GM12878 (cell line): Measurements from ENCODE around the gene OTULIN. TPM values are rescaled to one million over a fixed set of nuclear protein-coding genes. Genes with fewer than 3 reads are reported as not detected.

Source experiments
- ASH2L ChIP-seq: fragments of 300-600, 200-600 bp; sonication (generic); IDR thresholded peaks from 2 replicates; pipeline ENCODE4 v1.6.1; 2017; ENCODE audit warnings: low read depth, mild to moderate bottlenecking, borderline replicate concordance
- FOS ChIP-seq: IDR thresholded peaks from 3 replicates; pipeline ENCODE4 v1.6.1; 2011; ENCODE audit warnings: borderline replicate concordance; ENCODE audit not compliant: insufficient read length; ENCODE audit errors: extremely low read depth
- GABPA ChIP-seq: IDR thresholded peaks from 2 replicates; pipeline ENCODE4 v1.6.1; 2014; ENCODE audit warnings: antibody characterized with exemption, low read depth, mild to moderate bottlenecking, inconsistent platforms
- HDAC2 ChIP-seq: fragments of 200-600 bp; sonication (generic); IDR thresholded peaks from 2 replicates; pipeline ENCODE4 v1.6.1; 2017
- IKZF2 ChIP-seq, 2 experiments: fragments of 450-650 bp; IDR thresholded peaks; 2 replicates each; pipeline ENCODE4 v1.6.1; 2017; ENCODE audit warnings: mild to moderate bottlenecking in 2 of 2, moderate library complexity in 2 of 2
- KDM1A ChIP-seq: fragments of 200-600 bp; sonication (generic); IDR thresholded peaks from 2 replicates; pipeline ENCODE4 v1.6.1; 2016; ENCODE audit warnings: borderline replicate concordance
- NFYA ChIP-seq: IDR thresholded peaks from 2 replicates; pipeline ENCODE4 v1.6.1; 2011; ENCODE audit warnings: low read depth, mild to moderate bottlenecking, low read length, improper control_type of control experiment, borderline replicate concordance
- RB1 ChIP-seq: fragments of 450-650 bp; formaldehyde crosslinking; IDR thresholded peaks from 2 replicates; pipeline ENCODE4 v1.6.1; 2017; ENCODE audit warnings: mild to moderate bottlenecking, borderline replicate concordance
- RBBP5 ChIP-seq: fragments of 200-600 bp; sonication (generic); conservative IDR thresholded peaks from 2 replicates; pipeline ENCODE4 v1.6.1; 2016
- ZZZ3 ChIP-seq: IDR thresholded peaks from 2 replicates; pipeline ENCODE4 v1.6.1; 2011; ENCODE audit warnings: low read depth; ENCODE audit not compliant: control insufficient read depth, insufficient read length
- polyA plus RNA-seq, 11 experiments: library from polyadenylated mRNA; depleted of rRNA in 4 of 11; unstranded in 6 of 11; stranded (reverse) in 5 of 11; fragments of >200 nt; fragmentation: Nextera tagmentation in 4 of 11; fragmentation: Illumina TruSeq in 1 of 11; extraction: Ambion mirVana in 4 of 11; extraction: Trizol in 1 of 11; gene quantifications; 1 replicate in 1 of 11; 2 replicates in 10 of 11; pipeline versions ENCODE4 v1.2.1 to v1.2.3, GENCODE V29; 2011 to 2016; ENCODE audit warnings: inconsistent platforms in 2 of 11, missing spikeins in 2 of 11, low read depth in 1 of 11
- total RNA-seq, 4 experiments: library from RNA; depleted of rRNA in 3 of 4; stranded (reverse); fragments of >200 nt in 3 of 4; fragmentation: Illumina TruSeq in 1 of 4; extraction: Trizol in 1 of 4; gene quantifications; 2 replicates each; pipeline versions ENCODE4 v1.2.1 to v1.2.3, GENCODE V29; 2013 to 2021
- TF ChIP-seq, protein P1 (sequence below): fragments of 450-650 bp; IDR thresholded peaks from 2 replicates; pipeline ENCODE4 v1.6.1; 2017; ENCODE audit warnings: mild to moderate bottlenecking, moderate library complexity
- TF ChIP-seq, protein P2 (sequence below): fragments of 450-650 bp; IDR thresholded peaks from 2 replicates; pipeline ENCODE4 v1.6.1; 2017; ENCODE audit warnings: mild to moderate bottlenecking, low read depth, inconsistent platforms; ENCODE audit not compliant: poor library complexity, severe bottlenecking
- TF ChIP-seq, protein P3 (sequence below): IDR thresholded peaks from 2 replicates; pipeline ENCODE4 v1.6.1; 2012; ENCODE audit warnings: low read length, inconsistent platforms
- TF ChIP-seq, protein P4 (sequence below), 3 experiments: IDR thresholded peaks in 2 of 3; conservative IDR thresholded peaks in 1 of 3; 2 replicates each; pipeline ENCODE4 v1.5.1; 2011; ENCODE audit warnings: low read depth in 3 of 3, low read length in 3 of 3, mild to moderate bottlenecking in 3 of 3, control low read depth in 2 of 3, moderate library complexity in 2 of 3, inconsistent platforms in 1 of 3, mixed read lengths in 1 of 3; ENCODE audit not compliant: control insufficient read depth in 2 of 3, insufficient read depth in 1 of 3; ENCODE audit errors: extremely low read depth in 1 of 3
- TF ChIP-seq, protein P5 (sequence below): fragments of 150-350 bp; IDR thresholded peaks from 2 replicates; pipeline ENCODE4 v1.6.1; 2016; ENCODE audit warnings: low read depth, low read length

OTULIN gene
- total and polyA plus RNA-seq, 10 of the 15 experiments (the other 5 are each of a cell fraction or from before 2014, with no cell fraction given) = 6.6 to 70.5 (median 28.7) TPM

DNA sequence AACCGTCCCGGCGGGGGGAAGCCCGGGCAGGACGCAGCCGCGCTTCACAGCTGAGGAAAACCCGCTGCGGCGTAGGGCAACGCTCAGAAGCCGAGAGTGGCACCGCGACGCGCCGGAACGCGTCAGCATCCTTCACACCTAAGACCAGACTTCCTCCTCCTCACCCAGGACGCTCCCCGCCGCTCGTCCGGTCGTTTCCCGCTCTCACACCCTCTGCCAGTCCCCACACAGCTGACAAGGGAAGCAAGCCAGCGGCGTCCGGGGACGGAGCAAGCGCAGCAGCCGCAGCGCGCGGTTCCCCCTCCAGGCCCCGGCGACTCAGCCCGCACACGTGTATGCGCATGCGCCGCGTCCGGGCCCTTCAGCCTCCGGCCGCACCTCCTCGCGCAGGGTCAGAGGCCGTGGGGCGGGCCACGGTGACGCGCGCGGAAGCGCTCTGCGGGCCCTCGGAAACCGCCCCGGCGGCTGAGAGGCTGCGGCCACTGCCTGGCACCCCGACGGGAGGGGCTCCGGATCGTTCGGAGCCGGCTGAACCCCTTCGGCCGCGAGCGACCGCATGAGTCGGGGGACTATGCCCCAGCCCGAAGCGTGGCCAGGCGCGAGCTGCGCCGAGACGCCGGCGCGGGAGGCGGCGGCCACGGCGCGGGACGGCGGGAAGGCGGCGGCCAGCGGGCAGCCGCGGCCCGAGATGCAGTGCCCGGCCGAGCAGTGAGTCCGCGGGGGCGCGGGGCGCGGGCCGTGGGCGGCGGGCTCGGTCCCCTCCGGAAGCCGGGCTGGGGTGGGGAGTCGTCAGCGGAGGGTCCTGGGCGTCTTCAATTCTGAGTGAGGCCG, at the start of gene OTULIN (continued):
- TF ChIP-seq, protein P1, sequence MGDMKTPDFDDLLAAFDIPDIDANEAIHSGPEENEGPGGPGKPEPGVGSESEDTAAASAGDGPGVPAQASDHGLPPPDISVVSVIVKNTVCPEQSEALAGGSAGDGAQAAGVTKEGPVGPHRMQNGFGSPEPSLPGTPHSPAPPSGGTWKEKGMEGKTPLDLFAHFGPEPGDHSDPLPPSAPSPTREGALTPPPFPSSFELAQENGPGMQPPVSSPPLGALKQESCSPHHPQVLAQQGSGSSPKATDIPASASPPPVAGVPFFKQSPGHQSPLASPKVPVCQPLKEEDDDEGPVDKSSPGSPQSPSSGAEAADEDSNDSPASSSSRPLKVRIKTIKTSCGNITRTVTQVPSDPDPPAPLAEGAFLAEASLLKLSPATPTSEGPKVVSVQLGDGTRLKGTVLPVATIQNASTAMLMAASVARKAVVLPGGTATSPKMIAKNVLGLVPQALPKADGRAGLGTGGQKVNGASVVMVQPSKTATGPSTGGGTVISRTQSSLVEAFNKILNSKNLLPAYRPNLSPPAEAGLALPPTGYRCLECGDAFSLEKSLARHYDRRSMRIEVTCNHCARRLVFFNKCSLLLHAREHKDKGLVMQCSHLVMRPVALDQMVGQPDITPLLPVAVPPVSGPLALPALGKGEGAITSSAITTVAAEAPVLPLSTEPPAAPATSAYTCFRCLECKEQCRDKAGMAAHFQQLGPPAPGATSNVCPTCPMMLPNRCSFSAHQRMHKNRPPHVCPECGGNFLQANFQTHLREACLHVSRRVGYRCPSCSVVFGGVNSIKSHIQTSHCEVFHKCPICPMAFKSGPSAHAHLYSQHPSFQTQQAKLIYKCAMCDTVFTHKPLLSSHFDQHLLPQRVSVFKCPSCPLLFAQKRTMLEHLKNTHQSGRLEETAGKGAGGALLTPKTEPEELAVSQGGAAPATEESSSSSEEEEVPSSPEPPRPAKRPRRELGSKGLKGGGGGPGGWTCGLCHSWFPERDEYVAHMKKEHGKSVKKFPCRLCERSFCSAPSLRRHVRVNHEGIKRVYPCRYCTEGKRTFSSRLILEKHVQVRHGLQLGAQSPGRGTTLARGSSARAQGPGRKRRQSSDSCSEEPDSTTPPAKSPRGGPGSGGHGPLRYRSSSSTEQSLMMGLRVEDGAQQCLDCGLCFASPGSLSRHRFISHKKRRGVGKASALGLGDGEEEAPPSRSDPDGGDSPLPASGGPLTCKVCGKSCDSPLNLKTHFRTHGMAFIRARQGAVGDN = peak; percentile 96
- TF ChIP-seq ASH2L = no peak
- TF ChIP-seq, protein P2, sequence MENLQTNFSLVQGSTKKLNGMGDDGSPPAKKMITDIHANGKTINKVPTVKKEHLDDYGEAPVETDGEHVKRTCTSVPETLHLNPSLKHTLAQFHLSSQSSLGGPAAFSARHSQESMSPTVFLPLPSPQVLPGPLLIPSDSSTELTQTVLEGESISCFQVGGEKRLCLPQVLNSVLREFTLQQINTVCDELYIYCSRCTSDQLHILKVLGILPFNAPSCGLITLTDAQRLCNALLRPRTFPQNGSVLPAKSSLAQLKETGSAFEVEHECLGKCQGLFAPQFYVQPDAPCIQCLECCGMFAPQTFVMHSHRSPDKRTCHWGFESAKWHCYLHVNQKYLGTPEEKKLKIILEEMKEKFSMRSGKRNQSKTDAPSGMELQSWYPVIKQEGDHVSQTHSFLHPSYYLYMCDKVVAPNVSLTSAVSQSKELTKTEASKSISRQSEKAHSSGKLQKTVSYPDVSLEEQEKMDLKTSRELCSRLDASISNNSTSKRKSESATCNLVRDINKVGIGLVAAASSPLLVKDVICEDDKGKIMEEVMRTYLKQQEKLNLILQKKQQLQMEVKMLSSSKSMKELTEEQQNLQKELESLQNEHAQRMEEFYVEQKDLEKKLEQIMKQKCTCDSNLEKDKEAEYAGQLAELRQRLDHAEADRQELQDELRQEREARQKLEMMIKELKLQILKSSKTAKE = no peak
- no peak for TF ChIP-seq NFYA
- TF ChIP-seq HDAC2 = no peak
- TF ChIP-seq, protein P3, sequence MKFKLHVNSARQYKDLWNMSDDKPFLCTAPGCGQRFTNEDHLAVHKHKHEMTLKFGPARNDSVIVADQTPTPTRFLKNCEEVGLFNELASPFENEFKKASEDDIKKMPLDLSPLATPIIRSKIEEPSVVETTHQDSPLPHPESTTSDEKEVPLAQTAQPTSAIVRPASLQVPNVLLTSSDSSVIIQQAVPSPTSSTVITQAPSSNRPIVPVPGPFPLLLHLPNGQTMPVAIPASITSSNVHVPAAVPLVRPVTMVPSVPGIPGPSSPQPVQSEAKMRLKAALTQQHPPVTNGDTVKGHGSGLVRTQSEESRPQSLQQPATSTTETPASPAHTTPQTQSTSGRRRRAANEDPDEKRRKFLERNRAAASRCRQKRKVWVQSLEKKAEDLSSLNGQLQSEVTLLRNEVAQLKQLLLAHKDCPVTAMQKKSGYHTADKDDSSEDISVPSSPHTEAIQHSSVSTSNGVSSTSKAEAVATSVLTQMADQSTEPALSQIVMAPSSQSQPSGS = no peak
- TF ChIP-seq RBBP5 = no peak
- no peak for TF ChIP-seq ZZZ3
- TF ChIP-seq, protein P4, sequence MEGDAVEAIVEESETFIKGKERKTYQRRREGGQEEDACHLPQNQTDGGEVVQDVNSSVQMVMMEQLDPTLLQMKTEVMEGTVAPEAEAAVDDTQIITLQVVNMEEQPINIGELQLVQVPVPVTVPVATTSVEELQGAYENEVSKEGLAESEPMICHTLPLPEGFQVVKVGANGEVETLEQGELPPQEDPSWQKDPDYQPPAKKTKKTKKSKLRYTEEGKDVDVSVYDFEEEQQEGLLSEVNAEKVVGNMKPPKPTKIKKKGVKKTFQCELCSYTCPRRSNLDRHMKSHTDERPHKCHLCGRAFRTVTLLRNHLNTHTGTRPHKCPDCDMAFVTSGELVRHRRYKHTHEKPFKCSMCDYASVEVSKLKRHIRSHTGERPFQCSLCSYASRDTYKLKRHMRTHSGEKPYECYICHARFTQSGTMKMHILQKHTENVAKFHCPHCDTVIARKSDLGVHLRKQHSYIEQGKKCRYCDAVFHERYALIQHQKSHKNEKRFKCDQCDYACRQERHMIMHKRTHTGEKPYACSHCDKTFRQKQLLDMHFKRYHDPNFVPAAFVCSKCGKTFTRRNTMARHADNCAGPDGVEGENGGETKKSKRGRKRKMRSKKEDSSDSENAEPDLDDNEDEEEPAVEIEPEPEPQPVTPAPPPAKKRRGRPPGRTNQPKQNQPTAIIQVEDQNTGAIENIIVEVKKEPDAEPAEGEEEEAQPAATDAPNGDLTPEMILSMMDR (IDR thresholded peaks at IDR 0.05 in 2 of 3, conservative IDR thresholded peaks at IDR 0.05 in 1 of 3; ENCODE audit: control insufficient read depth in 2 of 3, extremely low read depth in 1 of 3, insufficient read depth in 1 of 3, low read depth in 3 of 3, low read length in 3 of 3) = no peak
- peak; percentile 86 to 87 for TF ChIP-seq IKZF2 (IDR thresholded peaks at IDR 0.05)
- TF ChIP-seq KDM1A = no peak
- peak; percentile 83; the same call in 1 of the 2 replicates for TF ChIP-seq RB1
- TF ChIP-seq, protein P5, sequence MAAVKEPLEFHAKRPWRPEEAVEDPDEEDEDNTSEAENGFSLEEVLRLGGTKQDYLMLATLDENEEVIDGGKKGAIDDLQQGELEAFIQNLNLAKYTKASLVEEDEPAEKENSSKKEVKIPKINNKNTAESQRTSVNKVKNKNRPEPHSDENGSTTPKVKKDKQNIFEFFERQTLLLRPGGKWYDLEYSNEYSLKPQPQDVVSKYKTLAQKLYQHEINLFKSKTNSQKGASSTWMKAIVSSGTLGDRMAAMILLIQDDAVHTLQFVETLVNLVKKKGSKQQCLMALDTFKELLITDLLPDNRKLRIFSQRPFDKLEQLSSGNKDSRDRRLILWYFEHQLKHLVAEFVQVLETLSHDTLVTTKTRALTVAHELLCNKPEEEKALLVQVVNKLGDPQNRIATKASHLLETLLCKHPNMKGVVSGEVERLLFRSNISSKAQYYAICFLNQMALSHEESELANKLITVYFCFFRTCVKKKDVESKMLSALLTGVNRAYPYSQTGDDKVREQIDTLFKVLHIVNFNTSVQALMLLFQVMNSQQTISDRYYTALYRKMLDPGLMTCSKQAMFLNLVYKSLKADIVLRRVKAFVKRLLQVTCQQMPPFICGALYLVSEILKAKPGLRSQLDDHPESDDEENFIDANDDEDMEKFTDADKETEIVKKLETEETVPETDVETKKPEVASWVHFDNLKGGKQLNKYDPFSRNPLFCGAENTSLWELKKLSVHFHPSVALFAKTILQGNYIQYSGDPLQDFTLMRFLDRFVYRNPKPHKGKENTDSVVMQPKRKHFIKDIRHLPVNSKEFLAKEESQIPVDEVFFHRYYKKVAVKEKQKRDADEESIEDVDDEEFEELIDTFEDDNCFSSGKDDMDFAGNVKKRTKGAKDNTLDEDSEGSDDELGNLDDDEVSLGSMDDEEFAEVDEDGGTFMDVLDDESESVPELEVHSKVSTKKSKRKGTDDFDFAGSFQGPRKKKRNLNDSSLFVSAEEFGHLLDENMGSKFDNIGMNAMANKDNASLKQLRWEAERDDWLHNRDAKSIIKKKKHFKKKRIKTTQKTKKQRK = no peak
- TF ChIP-seq FOS = no peak
- peak; percentile 50; the same call in 1 of the 2 replicates for TF ChIP-seq GABPA
